Mesendoderm (in vitro differentiated cells): ENCODE data around the gene TMED1.
A peak's percentile ranks its signal among the peaks of the same experiment; 100 is the strongest.

Experiments
- DNase-seq: peaks from one replicate; pipeline ENCODE4 v3.0.0; 2013
- H2AK5ac ChIP-seq: 2 replicates; pipeline ENCODE4 v1.6.1; 2013; ENCODE audit warnings: low read length, inconsistent platforms
- H2BK120ac ChIP-seq: 2 replicates; pipeline ENCODE4 v1.6.1; 2013; ENCODE audit warnings: low read depth, mild to moderate bottlenecking, low read length, moderate library complexity, mixed read lengths
- H2BK15ac ChIP-seq: replicated peaks from 2 replicates; pipeline ENCODE4 v1.6.1; 2013; ENCODE audit warnings: low read depth, mild to moderate bottlenecking, moderate library complexity
- H2BK5ac ChIP-seq: 2 replicates; pipeline ENCODE4 v1.6.1; 2013; ENCODE audit warnings: low read length, inconsistent platforms
- H3K18ac ChIP-seq: 2 replicates; pipeline ENCODE4 v1.6.1; 2013; ENCODE audit warnings: mild to moderate bottlenecking, low read length, mixed read lengths
- H3K23ac ChIP-seq: one replicate; pipeline ENCODE4 v1.6.1; 2013; ENCODE audit warnings: low read length
- H3K27ac ChIP-seq: 2 replicates; pipeline ENCODE4 v1.5.1; 2013; ENCODE audit warnings: low read depth, mild to moderate bottlenecking, inconsistent platforms, low read length, moderate library complexity
- H3K27me3 ChIP-seq: 2 replicates; pipeline ENCODE4 v1.6.1; 2013; ENCODE audit warnings: low read length, control low read depth, mild to moderate bottlenecking, inconsistent platforms; ENCODE audit not compliant: insufficient read depth, poor library complexity
- H3K36me3 ChIP-seq: 2 replicates; pipeline ENCODE4 v1.6.1; 2013; ENCODE audit warnings: low read length, inconsistent platforms; ENCODE audit not compliant: control insufficient read depth, insufficient read depth
- H3K4ac ChIP-seq: one replicate; pipeline ENCODE4 v1.6.1; 2013; ENCODE audit warnings: low read depth, mild to moderate bottlenecking, low read length, moderate library complexity
- H3K4me1 ChIP-seq: 2 replicates; pipeline ENCODE4 v1.6.1; 2013; ENCODE audit warnings: low read depth, low read length, inconsistent platforms; ENCODE audit not compliant: control insufficient read depth
- H3K4me2 ChIP-seq: 2 replicates; pipeline ENCODE4 v1.6.1; 2013; ENCODE audit warnings: low read length
- H3K4me3 ChIP-seq: 2 replicates; pipeline ENCODE4 v1.5.1; 2013; ENCODE audit warnings: mild to moderate bottlenecking, low read length
- H3K56ac ChIP-seq: one replicate; pipeline ENCODE4 v1.6.1; 2013; ENCODE audit warnings: low read length
- H3K79me1 ChIP-seq: 2 replicates; pipeline ENCODE4 v1.6.1; 2013; ENCODE audit warnings: low read length, inconsistent platforms
- H3K79me2 ChIP-seq: 2 replicates; pipeline ENCODE4 v1.6.1; 2013; ENCODE audit warnings: mild to moderate bottlenecking, low read length; ENCODE audit not compliant: control insufficient read depth, insufficient read depth
- H3K9ac ChIP-seq: 2 replicates; pipeline ENCODE4 v1.6.1; 2013; ENCODE audit warnings: low read length, inconsistent platforms
- H4K5ac ChIP-seq: one replicate; pipeline ENCODE4 v1.6.1; 2013; ENCODE audit warnings: low read length
- H4K8ac ChIP-seq: one replicate; pipeline ENCODE4 v1.6.1; 2013; ENCODE audit warnings: low read depth, mild to moderate bottlenecking, control low read depth, low read length, moderate library complexity
- WGBS: extraction: QIAGEN DNeasy Blood & Tissue Kit; methylation state at CpG from one replicate; pipeline ENCODE4 v1.1.7; 2013; ENCODE audit warnings: low lambda C conversion rate, missing lambda C conversion rate; ENCODE audit not compliant: insufficient coverage; ENCODE audit errors: extremely low coverage; 5-methylcytosine and 5-hydroxymethylcytosine counted together

The TMED1 gene

GRCh38 chr19:10819124-10820060, 16.6 kb downstream of the TMED1 start:
- no peaks in the 10 kb centered on the region for H3K36me3 ChIP-seq
- H2BK120ac ChIP-seq = no peak overlapping the region
- H3K4me3 ChIP-seq = no peak overlapping the region
- no peak overlapping the region for H3K18ac ChIP-seq
- no peak overlapping the region for H2BK5ac ChIP-seq
- H2BK15ac ChIP-seq = no peak overlapping the region
- H3K79me1 ChIP-seq = no peaks in the 10 kb centered on the region
- H3K4ac ChIP-seq = no peak overlapping the region
- H3K27ac ChIP-seq = no peak overlapping the region
- WGBS = no CpG with 5 or more reads among the region's 27 CpGs
- no peak overlapping the region for H4K5ac ChIP-seq
- H3K4me1 ChIP-seq = no peaks in the 10 kb centered on the region
- no peaks in the 10 kb centered on the region for H3K27me3 ChIP-seq
- H3K79me2 ChIP-seq = no peaks in the 10 kb centered on the region
- no peak overlapping the region for H3K4me2 ChIP-seq
- no peak overlapping the region for H3K23ac ChIP-seq
- no peak overlapping the region for H2AK5ac ChIP-seq
- H3K56ac ChIP-seq = no peak overlapping the region
- DNase-seq = no peak
- H3K9ac ChIP-seq = no peak overlapping the region
- no peak overlapping the region for H4K8ac ChIP-seq

- no peak overlapping the region for H3K18ac ChIP-seq
- no peak overlapping the region for H2BK5ac ChIP-seq
- H3K36me3 ChIP-seq = no peaks in the 10 kb centered on the region
- no peak overlapping the region for H3K23ac ChIP-seq
- no CpG with 5 or more reads among the region's 19 CpGs for WGBS
- H3K4me2 ChIP-seq = no peak overlapping the region
- no peak for DNase-seq
- H2BK120ac ChIP-seq = no peak overlapping the region
- H3K4me3 ChIP-seq = no peak overlapping the region
- H3K27me3 ChIP-seq = no peaks in the 10 kb centered on the region
- no peak overlapping the region for H3K4ac ChIP-seq
- no peak overlapping the region for H4K5ac ChIP-seq
- no peaks in the 10 kb centered on the region for H3K79me2 ChIP-seq
- H2BK15ac ChIP-seq = no peak overlapping the region
- H2AK5ac ChIP-seq = no peak overlapping the region
- no peaks in the 10 kb centered on the region for H3K4me1 ChIP-seq
- no peaks in the 10 kb centered on the region for H3K79me1 ChIP-seq
- no peak overlapping the region for H4K8ac ChIP-seq
- H3K27ac ChIP-seq = no peak overlapping the region
- no peak overlapping the region for H3K56ac ChIP-seq
- no peak overlapping the region for H3K9ac ChIP-seq
Measured at GRCh38 chr19:10818301-10819123, 17.5 kb downstream of the TMED1 start.

- Histone ChIP-seq H2BK5ac (no peak overlapping the region), H3K27me3 (no peaks in the 10 kb centered on the region), H3K23ac (no peak overlapping the region), H2BK120ac (no peak overlapping the region), H3K18ac (no peak overlapping the region), H3K36me3 (no peaks in the 10 kb centered on the region), H3K4me1 (no peaks in the 10 kb centered on the region), H4K5ac (no peak overlapping the region), H3K79me2 (no peaks in the 10 kb centered on the region), H3K4me2 (no peak overlapping the region), H3K27ac (no peak overlapping the region), H3K4ac (no peak overlapping the region), H3K56ac (no peak overlapping the region), H3K79me1 (no peaks in the 10 kb centered on the region), H3K4me3 (no peak overlapping the region), H2AK5ac (no peak overlapping the region), H4K8ac (no peak overlapping the region), H3K9ac (no peak overlapping the region), H2BK15ac (no peak overlapping the region)
- no peak for DNase-seq
- WGBS = no CpG with 5 or more reads among the region's 42 CpGs
Measured at GRCh38 chr19:10817291-10818038, 18.5 kb downstream of the TMED1 start.

- H3K4me1 ChIP-seq = no peaks in the 10 kb centered on the region
- H2BK5ac ChIP-seq = no peak overlapping the region
- no peaks in the 10 kb centered on the region for H3K36me3 ChIP-seq
- H3K4me3 ChIP-seq = no peak overlapping the region
- H3K23ac ChIP-seq = no peak overlapping the region
- H2BK15ac ChIP-seq = no peak overlapping the region
- no peak overlapping the region for H2BK120ac ChIP-seq
- no peak overlapping the region for H4K5ac ChIP-seq
- H2AK5ac ChIP-seq = no peak overlapping the region
- peak overlapping the region; percentile 3 for H3K56ac ChIP-seq
- no peak overlapping the region for H3K18ac ChIP-seq
- H3K4me2 ChIP-seq = no peak overlapping the region
- no peak overlapping the region for H3K27ac ChIP-seq
- no peaks in the 10 kb centered on the region for H3K27me3 ChIP-seq
- DNase-seq = no peak
- H3K79me1 ChIP-seq = no peaks in the 10 kb centered on the region
- no peak overlapping the region for H4K8ac ChIP-seq
- no peak overlapping the region for H3K4ac ChIP-seq
- no peak overlapping the region for H3K9ac ChIP-seq
- no peaks in the 10 kb centered on the region for H3K79me2 ChIP-seq
- WGBS = no CpG with 5 or more reads among the region's 11 CpGs
Measured at GRCh38 chr19:10816691-10817090, 19.3 kb downstream of the TMED1 start.

- H4K5ac ChIP-seq = no peak overlapping the region
- H3K4me1 ChIP-seq = no peaks in the 10 kb centered on the region
- no peaks in the 10 kb centered on the region for H3K27me3 ChIP-seq
- WGBS = no CpG with 5 or more reads among the region's 21 CpGs
- H3K79me2 ChIP-seq = no peaks in the 10 kb centered on the region
- DNase-seq = no peak
- H2AK5ac ChIP-seq = no peak overlapping the region
- H3K9ac ChIP-seq = no peak overlapping the region
- no peak overlapping the region for H3K4me2 ChIP-seq
- H3K4ac ChIP-seq = no peak overlapping the region
- no peak overlapping the region for H2BK120ac ChIP-seq
- peak overlapping the region; percentile 3 for H3K56ac ChIP-seq
- no peak overlapping the region for H3K18ac ChIP-seq
- H3K27ac ChIP-seq = no peak overlapping the region
- H3K23ac ChIP-seq = no peak overlapping the region
- H3K4me3 ChIP-seq = no peak overlapping the region
- H3K36me3 ChIP-seq = no peaks in the 10 kb centered on the region
- H3K79me1 ChIP-seq = no peaks in the 10 kb centered on the region
- H2BK15ac ChIP-seq = no peak overlapping the region
- H2BK5ac ChIP-seq = no peak overlapping the region
- no peak overlapping the region for H4K8ac ChIP-seq
Measured at GRCh38 chr19:10815969-10816644, 19.9 kb downstream of the TMED1 start.
